DMS53 treated with DMSO at 0.1 percent for 48 hours (cell line): Measurements from ENCODE around the gene RPS6KA4.

Experiments
- DNase-seq: peaks from one replicate; lab custom pipeline; 2025; ENCODE audit not compliant: unreplicated experiment; lab: John Stamatoyannopoulos, UW

RPS6KA4 gene

GRCh38 chr11:64384028-64384737, 25.2 kb downstream of the RPS6KA4 start:
- DNase-seq: no peak

GRCh38 chr11:64384981-64385944, 26.3 kb downstream of the RPS6KA4 start:
- DNase-seq: no peak

DNA sequence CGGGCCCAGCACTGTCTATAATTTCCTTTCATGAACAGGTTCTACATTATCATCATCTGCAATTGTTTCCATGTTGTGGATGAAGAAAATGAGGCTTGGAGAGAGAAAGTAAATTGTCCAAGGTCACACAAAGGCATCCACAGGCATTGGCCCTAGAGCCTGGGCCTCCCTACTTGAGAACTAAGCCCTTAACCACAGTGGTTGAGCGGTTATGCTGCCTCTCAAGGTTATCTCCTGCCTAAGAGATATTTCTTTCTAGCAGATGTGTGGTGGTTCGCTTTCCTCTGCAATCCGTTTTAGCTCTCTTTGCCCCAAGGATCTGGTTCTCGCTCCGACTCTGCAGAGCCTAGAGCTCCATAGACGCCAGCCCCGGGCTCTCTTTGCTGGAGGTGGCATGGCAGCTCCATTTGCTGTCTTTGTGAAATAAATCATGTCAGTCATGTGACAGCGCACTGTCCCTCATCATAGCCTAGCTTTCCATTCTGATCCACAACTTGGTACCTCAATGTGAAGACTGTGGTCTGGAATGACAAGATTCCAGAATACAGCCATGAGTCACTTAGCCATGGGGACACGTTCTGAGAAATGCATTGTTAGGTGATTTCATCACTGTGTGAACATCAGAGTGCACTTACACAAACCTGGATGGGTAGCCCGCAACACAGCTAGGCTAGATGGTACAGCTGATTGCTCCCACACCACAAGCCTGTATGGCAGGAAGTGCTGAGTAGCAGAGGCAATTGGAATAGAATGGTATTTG, 27.2 kb downstream of the RPS6KA4 start:
- DNase-seq: no peak

GRCh38 chr11:64387916-64388315, 29.0 kb downstream of the RPS6KA4 start:
- DNase-seq: no peak

DNA sequence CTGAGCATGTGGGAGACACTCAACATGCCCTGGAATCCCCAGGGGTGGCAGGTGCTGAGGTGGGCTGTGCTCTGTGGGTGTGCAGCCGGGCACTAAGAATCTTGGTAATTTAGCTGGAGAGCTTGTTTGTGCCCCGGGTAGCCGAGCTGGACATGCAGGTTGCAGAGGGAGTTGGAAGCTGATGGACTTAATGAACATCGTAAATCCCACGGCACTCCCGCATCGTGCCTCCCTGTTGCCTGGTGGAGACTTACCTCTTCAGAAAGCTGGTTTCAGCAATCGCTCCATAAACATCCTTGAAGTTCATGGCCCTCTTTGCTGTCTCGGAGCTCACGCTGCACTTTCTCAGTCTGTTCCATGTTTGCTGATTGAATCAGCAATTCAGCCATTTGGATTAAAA, 29.9 kb downstream of the RPS6KA4 start:
- no peak for DNase-seq

GRCh38 chr11:64389851-64390250, 30.9 kb downstream of the RPS6KA4 start:
- no peak for DNase-seq

DNA sequence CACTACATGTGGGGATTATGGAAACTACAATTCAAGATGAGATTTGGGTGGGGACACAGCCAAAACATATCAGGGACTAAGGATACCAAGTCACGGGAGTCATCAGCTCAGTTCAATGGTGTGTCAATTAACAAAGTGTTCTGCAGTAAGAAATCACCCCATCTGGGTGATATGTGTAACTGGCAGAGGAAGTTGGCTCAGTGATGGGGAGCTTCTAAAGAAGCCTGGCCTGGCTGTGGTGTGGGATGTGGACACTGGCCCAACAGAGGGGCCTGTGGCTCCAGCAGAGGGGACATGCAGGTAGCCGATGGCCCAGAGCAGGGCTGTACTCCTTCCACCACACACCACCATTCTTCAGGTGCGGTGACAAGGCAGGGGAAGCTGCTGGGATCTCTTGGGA, 31.6 kb downstream of the RPS6KA4 start:
- DNase-seq: no peak

DNA sequence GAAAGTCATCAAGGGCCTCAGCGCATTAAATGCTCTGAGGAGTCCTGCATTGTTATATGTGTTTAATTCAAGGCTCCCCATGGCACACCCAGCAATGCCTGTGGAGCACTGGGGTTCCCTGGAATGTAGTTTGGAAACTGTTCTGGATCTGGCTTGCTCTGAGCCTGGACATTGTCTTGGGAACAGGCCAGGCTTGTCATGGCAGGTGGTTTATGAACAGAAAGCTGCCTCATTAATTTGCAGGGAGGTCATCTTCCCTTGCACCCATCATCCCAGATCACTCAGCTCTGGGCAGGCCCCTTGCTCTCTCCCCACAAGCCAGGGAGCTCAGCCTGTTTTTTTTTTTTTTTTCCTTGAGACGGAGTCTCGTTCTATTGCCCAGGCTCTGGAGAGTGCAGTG, 32.9 kb downstream of the RPS6KA4 start:
- no peak for DNase-seq

GRCh38 chr11:64395545-64396078, 36.6 kb downstream of the RPS6KA4 start:
- DNase-seq: no peak

GRCh38 chr11:64396079-64396591, 37.2 kb downstream of the RPS6KA4 start:
- no peak for DNase-seq

GRCh38 chr11:64400102-64400501, 41.1 kb downstream of the RPS6KA4 start:
- no peak for DNase-seq

- DNase-seq: no peak
These were observed 41.7 kb downstream of the RPS6KA4 start for GRCh38 chr11:64400667-64401066.

GRCh38 chr11:64401775-64402174, 42.8 kb downstream of the RPS6KA4 start:
- no peak for DNase-seq

GRCh38 chr11:64403106-64403505, 44.1 kb downstream of the RPS6KA4 start:
- no peak for DNase-seq

DNA sequence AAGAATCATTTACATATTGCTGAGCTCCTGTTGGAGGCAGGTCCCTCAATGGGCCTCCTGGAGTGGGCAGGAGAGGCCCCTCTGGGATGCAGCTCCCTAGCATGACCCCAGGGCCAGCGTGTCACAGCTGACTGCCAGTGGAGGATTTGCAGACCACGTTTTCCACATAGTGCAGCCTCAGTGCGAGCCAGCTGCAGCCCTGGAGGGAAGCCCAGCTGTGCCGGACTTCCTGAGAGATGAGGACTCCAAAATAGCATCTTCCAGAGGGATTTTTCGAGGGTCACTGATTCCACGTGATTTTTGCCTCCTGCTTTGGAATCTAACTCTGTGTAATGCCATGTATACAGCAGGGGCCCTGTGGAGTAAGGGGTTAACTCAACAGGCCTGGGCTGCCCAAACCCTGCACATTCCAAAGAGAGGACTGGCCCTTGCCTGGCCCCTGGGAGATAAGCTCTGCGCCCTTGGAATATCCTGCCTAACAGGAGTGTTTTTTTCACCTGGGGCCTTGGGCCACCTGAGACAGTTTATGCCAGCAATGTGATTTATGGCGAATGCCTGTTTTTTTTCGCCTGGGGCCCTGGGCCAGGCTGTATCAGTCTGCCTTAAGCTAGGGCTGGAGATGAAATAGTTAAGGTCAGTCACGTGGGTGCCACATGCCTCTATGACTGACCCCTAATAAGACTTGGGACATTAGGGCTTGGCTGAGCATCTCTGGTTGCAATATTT, 47.4 kb downstream of the RPS6KA4 start:
- no peak for DNase-seq

DNA sequence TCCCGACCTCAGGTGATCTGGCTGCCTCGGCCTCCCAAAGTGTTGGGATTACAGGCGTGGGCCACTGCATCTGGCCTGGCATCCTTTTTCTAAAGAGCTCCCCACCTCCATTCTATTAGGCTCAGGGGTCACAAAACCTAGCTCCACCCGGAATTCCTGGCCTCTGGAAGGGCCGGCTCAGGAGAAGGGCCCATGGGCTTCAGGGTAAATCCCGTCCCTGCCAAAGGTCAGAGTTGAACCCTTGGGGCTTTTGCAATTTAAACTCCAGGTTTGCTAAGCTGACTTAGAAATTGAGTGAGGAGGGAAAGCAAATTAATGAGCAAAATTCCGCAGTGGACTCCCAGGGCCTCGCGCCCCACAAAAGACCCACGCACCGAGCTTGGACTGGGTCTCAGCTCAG, 48.3 kb downstream of the RPS6KA4 start:
- DNase-seq: no peak

- no peak for DNase-seq
These were observed 48.7 kb downstream of the RPS6KA4 start for GRCh38 chr11:64407630-64408029.

DNA sequence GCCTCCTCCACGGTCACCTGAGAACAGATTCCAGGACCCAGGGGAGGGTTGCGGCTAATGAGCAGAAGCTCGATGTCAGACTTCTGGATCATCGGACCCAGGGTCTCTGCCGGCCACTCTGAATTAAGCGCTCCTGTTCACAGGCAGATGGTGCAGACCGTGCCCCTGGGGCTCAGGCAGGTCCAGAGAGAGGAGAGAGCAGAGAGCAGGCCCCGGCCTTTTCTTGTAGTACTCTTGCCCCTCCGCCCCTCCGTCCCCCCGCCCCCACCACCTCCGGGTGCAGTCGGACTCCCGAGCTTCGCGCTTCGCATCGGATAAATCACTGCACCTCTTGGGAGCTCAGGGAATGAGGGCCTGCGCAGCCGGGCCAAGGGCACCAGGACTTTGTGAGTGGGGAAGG, 50.3 kb downstream of the RPS6KA4 start:
- no peak for DNase-seq

- no peak for DNase-seq
These were observed 50.9 kb downstream of the RPS6KA4 start for GRCh38 chr11:64409707-64410403.

DNA sequence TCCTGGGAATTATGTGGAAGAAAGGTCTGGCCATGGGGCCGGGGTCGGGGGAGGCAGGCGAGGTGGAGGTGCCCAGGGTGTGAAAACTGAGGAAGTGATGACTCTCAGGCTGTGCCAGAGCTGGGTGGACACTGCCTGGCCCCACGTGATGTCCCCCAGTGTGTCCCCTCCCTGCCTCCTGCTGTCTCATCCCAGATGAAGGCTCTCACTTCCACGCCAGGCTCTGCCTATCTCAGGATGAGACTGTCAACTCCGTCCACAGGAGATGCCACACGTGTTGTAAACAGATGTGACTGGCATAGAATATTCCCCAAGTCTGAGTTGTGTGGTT, 51.4 kb downstream of the RPS6KA4 start:
- DNase-seq: no peak
